Stomach (tissue), 4 donors: Measurements from ENCODE around the gene FMN1.

Experiments
- POLR2A ChIP-seq, 4 donors: fragments of 450-650 bp; IDR thresholded peaks; one replicate each; pipeline ENCODE4 v1.6.1; 2016; ENCODE audit warnings: antibody characterized with exemption in 4 of 4, control low read depth in 2 of 4, mild to moderate bottlenecking in 1 of 4, moderate library complexity in 1 of 4
- POLR2AphosphoS5 ChIP-seq, 3 donors: sonication (generic); formaldehyde crosslinking; IDR thresholded peaks; one replicate each; pipeline ENCODE4 v1.6.1; 2016; ENCODE audit warnings: antibody characterized with exemption in 3 of 3
- TF ChIP-seq, protein P1 (sequence below), 7 experiments: fragments of 450-650 bp in 4 of 7; fragments of 200-600 bp in 3 of 7; sonication (generic) in 3 of 7; IDR thresholded peaks; one replicate each; pipeline ENCODE4 v1.5.1; 2016 to 2019; ENCODE audit warnings: antibody characterized with exemption in 7 of 7, control low read depth in 2 of 7, mild to moderate bottlenecking in 1 of 7

GRCh38 chr15:32732574-32733157 lies 461.8 kb downstream of the FMN1 start:
- TF ChIP-seq, protein P1, sequence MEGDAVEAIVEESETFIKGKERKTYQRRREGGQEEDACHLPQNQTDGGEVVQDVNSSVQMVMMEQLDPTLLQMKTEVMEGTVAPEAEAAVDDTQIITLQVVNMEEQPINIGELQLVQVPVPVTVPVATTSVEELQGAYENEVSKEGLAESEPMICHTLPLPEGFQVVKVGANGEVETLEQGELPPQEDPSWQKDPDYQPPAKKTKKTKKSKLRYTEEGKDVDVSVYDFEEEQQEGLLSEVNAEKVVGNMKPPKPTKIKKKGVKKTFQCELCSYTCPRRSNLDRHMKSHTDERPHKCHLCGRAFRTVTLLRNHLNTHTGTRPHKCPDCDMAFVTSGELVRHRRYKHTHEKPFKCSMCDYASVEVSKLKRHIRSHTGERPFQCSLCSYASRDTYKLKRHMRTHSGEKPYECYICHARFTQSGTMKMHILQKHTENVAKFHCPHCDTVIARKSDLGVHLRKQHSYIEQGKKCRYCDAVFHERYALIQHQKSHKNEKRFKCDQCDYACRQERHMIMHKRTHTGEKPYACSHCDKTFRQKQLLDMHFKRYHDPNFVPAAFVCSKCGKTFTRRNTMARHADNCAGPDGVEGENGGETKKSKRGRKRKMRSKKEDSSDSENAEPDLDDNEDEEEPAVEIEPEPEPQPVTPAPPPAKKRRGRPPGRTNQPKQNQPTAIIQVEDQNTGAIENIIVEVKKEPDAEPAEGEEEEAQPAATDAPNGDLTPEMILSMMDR (IDR thresholded peaks at IDR 0.05): no peak
- TF ChIP-seq POLR2A (IDR thresholded peaks at IDR 0.05): no peak
- TF ChIP-seq POLR2AphosphoS5 (IDR thresholded peaks at IDR 0.05): no peak
